GM12878 (cell line): ENCODE measurements around the gene ATG101. TPM values are rescaled to one million over a fixed set of nuclear protein-coding genes. Genes with fewer than 3 reads are reported as not detected.

Experiments
- BCLAF1 ChIP-seq: fragments of 450-650 bp; IDR thresholded peaks from 2 replicates; pipeline ENCODE4 v1.6.1; 2017; ENCODE audit warnings: antibody characterized with exemption, mild to moderate bottlenecking, moderate library complexity
- CBX3 ChIP-seq: fragments of 200-600 bp; sonication (generic); IDR thresholded peaks from 2 replicates; pipeline ENCODE4 v1.6.1; 2016; ENCODE audit warnings: low read depth, borderline replicate concordance
- ESRRA ChIP-seq: IDR thresholded peaks from 2 replicates; pipeline ENCODE4 v1.6.1; 2012; ENCODE audit warnings: mild to moderate bottlenecking, low read length, improper control_type of control experiment
- IKZF2 ChIP-seq, 2 experiments: fragments of 450-650 bp; IDR thresholded peaks; 2 replicates each; pipeline ENCODE4 v1.6.1; 2017; ENCODE audit warnings: mild to moderate bottlenecking in 2 of 2, moderate library complexity in 2 of 2
- KDM1A ChIP-seq: fragments of 200-600 bp; sonication (generic); IDR thresholded peaks from 2 replicates; pipeline ENCODE4 v1.6.1; 2016; ENCODE audit warnings: borderline replicate concordance
- TBL1XR1 ChIP-seq: IDR thresholded peaks from 2 replicates; pipeline ENCODE4 v1.6.1; 2012; ENCODE audit warnings: low read depth, low read length, improper control_type of control experiment
- ZNF24 ChIP-seq: fragments of 450-650 bp; IDR thresholded peaks from 2 replicates; pipeline ENCODE4 v1.6.1; 2017; ENCODE audit warnings: antibody characterized with exemption, mild to moderate bottlenecking
- polyA plus RNA-seq, 11 experiments: library from polyadenylated mRNA; depleted of rRNA in 4 of 11; unstranded in 6 of 11; stranded (reverse) in 5 of 11; fragments of >200 nt; fragmentation: Nextera tagmentation in 4 of 11; fragmentation: Illumina TruSeq in 1 of 11; extraction: Ambion mirVana in 4 of 11; extraction: Trizol in 1 of 11; gene quantifications; 1 replicate in 1 of 11; 2 replicates in 10 of 11; pipeline versions ENCODE4 v1.2.1 to v1.2.3, GENCODE V29; 2011 to 2016; ENCODE audit warnings: inconsistent platforms in 2 of 11, missing spikeins in 2 of 11, low read depth in 1 of 11
- total RNA-seq, 4 experiments: library from RNA; depleted of rRNA in 3 of 4; stranded (reverse); fragments of >200 nt in 3 of 4; fragmentation: Illumina TruSeq in 1 of 4; extraction: Trizol in 1 of 4; gene quantifications; 2 replicates each; pipeline versions ENCODE4 v1.2.1 to v1.2.3, GENCODE V29; 2013 to 2021
- TF ChIP-seq, protein P1 (sequence below): fragments of 450-650 bp; IDR thresholded peaks from 2 replicates; pipeline ENCODE4 v1.6.1; 2016; ENCODE audit warnings: mild to moderate bottlenecking

The ATG101 gene
- total and polyA plus RNA-seq, 10 of the 15 experiments (the other 5 are each of a cell fraction or from before 2014, with no cell fraction given), result 2.7 to 49.8 (median 35.3) TPM

DNA sequence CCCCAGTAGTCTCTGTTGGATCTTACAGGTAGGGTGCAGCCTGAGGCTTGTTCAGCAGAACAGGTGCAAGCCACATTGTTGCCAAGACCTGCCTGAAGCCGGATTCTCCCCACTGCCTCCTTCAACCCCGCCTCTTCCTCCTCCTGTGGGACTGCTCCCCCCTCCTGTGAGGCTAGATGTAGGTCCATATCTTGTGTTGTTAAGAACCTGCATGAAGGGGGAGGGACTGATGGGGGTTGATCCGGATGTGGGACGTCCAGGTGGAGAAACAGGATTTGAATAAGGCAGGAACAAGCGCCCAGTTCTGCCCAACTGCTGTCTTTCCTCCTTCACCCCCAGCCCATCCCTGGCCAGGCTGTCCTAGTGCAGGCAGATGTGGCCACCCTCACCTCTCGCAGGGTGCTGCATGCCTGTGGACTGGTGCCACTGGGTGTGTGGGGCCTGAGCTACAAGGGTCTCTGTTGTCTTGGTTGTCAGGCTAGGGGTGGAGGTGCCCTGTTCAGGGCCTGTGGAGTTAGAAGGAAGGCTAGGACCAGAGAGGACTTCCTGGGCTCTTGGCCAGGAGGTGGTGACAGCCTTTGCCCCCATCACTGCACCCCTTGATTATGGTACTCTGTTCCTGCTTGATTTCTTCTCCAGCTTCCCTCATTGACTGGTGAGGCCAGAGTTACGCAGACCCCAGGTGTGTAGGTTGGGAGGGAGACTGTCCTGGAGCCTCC is 17.2 kb upstream of the ATG101 start (continued):
- TF ChIP-seq, protein P1, sequence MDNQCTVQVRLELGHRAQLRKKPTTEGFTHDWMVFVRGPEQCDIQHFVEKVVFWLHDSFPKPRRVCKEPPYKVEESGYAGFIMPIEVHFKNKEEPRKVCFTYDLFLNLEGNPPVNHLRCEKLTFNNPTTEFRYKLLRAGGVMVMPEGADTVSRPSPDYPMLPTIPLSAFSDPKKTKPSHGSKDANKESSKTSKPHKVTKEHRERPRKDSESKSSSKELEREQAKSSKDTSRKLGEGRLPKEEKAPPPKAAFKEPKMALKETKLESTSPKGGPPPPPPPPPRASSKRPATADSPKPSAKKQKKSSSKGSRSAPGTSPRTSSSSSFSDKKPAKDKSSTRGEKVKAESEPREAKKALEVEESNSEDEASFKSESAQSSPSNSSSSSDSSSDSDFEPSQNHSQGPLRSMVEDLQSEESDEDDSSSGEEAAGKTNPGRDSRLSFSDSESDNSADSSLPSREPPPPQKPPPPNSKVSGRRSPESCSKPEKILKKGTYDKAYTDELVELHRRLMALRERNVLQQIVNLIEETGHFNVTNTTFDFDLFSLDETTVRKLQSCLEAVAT, result no peak
- TF ChIP-seq ESRRA, result no peak
- no peak for TF ChIP-seq ZNF24
- TF ChIP-seq BCLAF1, result no peak
- TF ChIP-seq TBL1XR1, result no peak
- 0 out of 4 replicates have a peak, but pooled peaks have one; percentile 11 to 31 for TF ChIP-seq IKZF2 (IDR thresholded peaks at IDR 0.05)
- no peak for TF ChIP-seq CBX3
- TF ChIP-seq KDM1A, result no peak
